CD4-positive, alpha-beta T cell (primary cell): ENCODE results near the gene RXRA. TPM values are rescaled to one million over a fixed set of nuclear protein-coding genes. Genes with fewer than 3 reads are reported as not detected.
A peak's percentile ranks its signal among the peaks of the same experiment; 100 is the strongest.

Experiments used
- ATAC-seq: fragments of 200-7000 bp; cut with Tn5 transposase; one replicate; pipeline ENCODE4 v1.10.0; 2022; ENCODE audit warnings: mild to moderate bottlenecking; ENCODE audit not compliant: poor library complexity
- CTCF ChIA-PET: fragments of 350-600 bp; sonication (Branson Sonifier 250); formaldehyde crosslinking; loops from one replicate; lab custom pipeline; 2021; ENCODE audit warnings: antibody characterized with exemption, inconsistent platforms; lab: Charles Lee
- POLR2A ChIA-PET: fragments of 350-600 bp; sonication (Branson Sonifier 250); formaldehyde crosslinking; loops from one replicate; lab custom pipeline; 2021; ENCODE audit warnings: antibody characterized with exemption, inconsistent platforms; lab: Charles Lee
- DNase-seq, 14 experiments: peaks; one replicate each; pipeline ENCODE4 v3.0.0-alpha.2; 2013 to 2020; ENCODE audit warnings: mixed read lengths in 2 of 14
- H3K27ac ChIP-seq, 2 donors: one replicate each; pipeline versions ENCODE4 v1.5.1 to v1.7.0; 2013; ENCODE audit warnings: low read length in 2 of 2, low read depth in 1 of 2, mild to moderate bottlenecking in 1 of 2
- H3K27me3 ChIP-seq, 2 experiments: 1 replicate in 1 of 2; 2 replicates in 1 of 2; pipeline versions ENCODE4 v1.6.1 to v1.7.0; 2013; ENCODE audit warnings: low read length in 2 of 2, control low read depth in 1 of 2, mild to moderate bottlenecking in 1 of 2, moderate library complexity in 1 of 2; ENCODE audit not compliant: insufficient read depth in 2 of 2, control insufficient read depth in 1 of 2
- H3K36me3 ChIP-seq: one replicate; pipeline ENCODE4 v1.6.1; 2013; ENCODE audit warnings: low read length, control low read depth; ENCODE audit not compliant: insufficient read depth
- H3K4me1 ChIP-seq: one replicate; pipeline ENCODE4 v1.6.1; 2013; ENCODE audit warnings: low read length, control low read depth; ENCODE audit not compliant: insufficient read depth
- H3K4me3 ChIP-seq: one replicate; pipeline ENCODE4 v1.5.1; 2013; ENCODE audit warnings: mild to moderate bottlenecking, low read length, moderate library complexity
- H3K9me3 ChIP-seq, 2 experiments: 1 replicate in 1 of 2; 2 replicates in 1 of 2; pipeline versions ENCODE4 v1.6.1 to v1.7.0; 2013; ENCODE audit warnings: low read length in 2 of 2, mild to moderate bottlenecking in 2 of 2, control low read depth in 1 of 2, moderate library complexity in 1 of 2; ENCODE audit not compliant: control insufficient read depth in 1 of 2, insufficient read depth in 1 of 2
- H3K27ac Mint-ChIP-seq: one replicate; pipeline ENCODE4 v1.8.0; 2020; ENCODE audit warnings: mixed read lengths
- H3K27me3 Mint-ChIP-seq: one replicate; pipeline ENCODE4 v1.8.0; 2021; ENCODE audit warnings: mixed read lengths
- H3K36me3 Mint-ChIP-seq: one replicate; pipeline ENCODE4 v1.8.0; 2021; ENCODE audit warnings: low read depth, mixed read lengths
- H3K4me1 Mint-ChIP-seq: one replicate; pipeline ENCODE4 v1.8.0; 2021; ENCODE audit warnings: low read depth, mixed read lengths
- H3K4me3 Mint-ChIP-seq: one replicate; pipeline ENCODE4 v1.8.0; 2020; ENCODE audit warnings: mild to moderate bottlenecking, mixed read lengths
- H3K9me3 Mint-ChIP-seq: one replicate; pipeline ENCODE4 v1.8.0; 2020; ENCODE audit warnings: mixed read lengths
- CTCF ChIP-seq: fragments of 200-600 bp; IDR thresholded peaks from one replicate; pipeline ENCODE4 v1.8.0; 2022; ENCODE audit warnings: antibody characterized with exemption, mild to moderate bottlenecking
- intact Hi-C, 2 experiments: fragments of 100-400 bp; cut with DNase I in 1 of 2; cut with micrococcal nuclease in 1 of 2; formaldehyde crosslinking; loops; one replicate each; pipeline versions ENCODE4 v1.15.1 to v1.9.0; 2023 to 2025; cut with DNase I, micrococcal nuclease
- total RNA-seq, 174 experiments: library from RNA in 2 of 174; stranded (reverse) in 2 of 174; gene quantifications; one replicate each; pipeline ENCODE4 v1.2.3 and lab custom pipeline; 2021 to 2026

Gene RXRA
- total RNA-seq, 2 experiments from 2014 or later, result 7.3 to 8.4 TPM

- Mint-ChIP-seq H3K9me3 (no peaks in the 10 kb centered on the region), H3K4me3 (peak overlapping the region; percentile 3), H3K4me1 (peaks cover 8% of the 10 kb centered on the region), H3K27ac (no peak overlapping the region), H3K36me3 (no peaks in the 10 kb centered on the region), H3K27me3 (no peaks in the 10 kb centered on the region)
- intact Hi-C loops, result loop anchor here in 1 of 2 experiments (2.0 to 10.0 kb wide), 5 partner anchors 63 to 1176 kb away; partner anchors contain the start of genes BRD3OS and MRPS2
- Histone ChIP-seq H3K9me3 (no peaks in the 10 kb centered on the region), H3K4me1 (peaks cover 25% of the 10 kb centered on the region), H3K27me3 (no peaks in the 10 kb centered on the region), H3K36me3 (no peaks in the 10 kb centered on the region), H3K27ac (no peak overlapping the region), H3K4me3 (no peak overlapping the region)
- CTCF ChIA-PET, result interaction anchor here (1.1 kb wide), 1 partner anchor 115 kb away, joined by 3 read pairs; no protein-coding TSS in a partner anchor
- ATAC-seq (no peak), DNase-seq (no peak)
- no peak for TF ChIP-seq CTCF
- POLR2A ChIA-PET, result no interaction called here
Observed at GRCh38 chr9:134328841-134329575, 2.8 kb downstream of the RXRA start.

GRCh38 chr9:134329576-134329855, 3.3 kb downstream of the RXRA start:
- Mint-ChIP-seq H3K27ac (no peak overlapping the region), H3K4me1 (peaks cover 3% of the 10 kb centered on the region), H3K36me3 (no peaks in the 10 kb centered on the region), H3K27me3 (no peaks in the 10 kb centered on the region), H3K9me3 (no peaks in the 10 kb centered on the region), H3K4me3 (no peak overlapping the region)
- H3K4me3 ChIP-seq, result no peak overlapping the region
- H3K36me3 ChIP-seq, result no peaks in the 10 kb centered on the region
- peaks cover 23% of the 10 kb centered on the region for H3K4me1 ChIP-seq
- TF ChIP-seq CTCF, result no peak
- ATAC-seq (no peak), DNase-seq (no peak)
- ChIA-PET CTCF (no interaction called here), POLR2A (no interaction called here)
- intact Hi-C loops, result loop anchor here in 1 of 2 experiments (2.0 to 10.0 kb wide), 5 partner anchors 63 to 1175 kb away; partner anchors contain the start of genes BRD3OS and MRPS2
- no peaks in the 10 kb centered on the region for H3K27me3 ChIP-seq
- H3K9me3 ChIP-seq, result no peaks in the 10 kb centered on the region
- no peak overlapping the region for H3K27ac ChIP-seq

GRCh38 chr9:134329886-134330285, 3.6 kb downstream of the RXRA start:
- Mint-ChIP-seq H3K4me3 (peak overlapping the region; percentile 60), H3K9me3 (no peaks in the 10 kb centered on the region), H3K27ac (no peak overlapping the region), H3K4me1 (no peaks in the 10 kb centered on the region), H3K36me3 (no peaks in the 10 kb centered on the region), H3K27me3 (no peaks in the 10 kb centered on the region)
- DNase-seq (no peak), ATAC-seq (no peak)
- TF ChIP-seq CTCF, result no peak
- Histone ChIP-seq H3K4me3 (no peak overlapping the region), H3K27ac (no peak overlapping the region), H3K36me3 (no peaks in the 10 kb centered on the region), H3K9me3 (no peaks in the 10 kb centered on the region), H3K27me3 (no peaks in the 10 kb centered on the region), H3K4me1 (peaks cover 20% of the 10 kb centered on the region)
- CTCF ChIA-PET, result no interaction called here
- intact Hi-C loops, result loop anchor here in 1 of 2 experiments (2.0 to 10.0 kb wide), 5 partner anchors 62 to 1175 kb away; partner anchors contain the start of genes BRD3OS and MRPS2
- POLR2A ChIA-PET, result no interaction called here
